ENCODE results near the gene ADA.
"Not testable (repeated sequence)": the region's sequence is repeated elsewhere in the genome, so short reads cannot be mapped to it uniquely, and the experiment has no call there.

Gene ADA

DNA sequence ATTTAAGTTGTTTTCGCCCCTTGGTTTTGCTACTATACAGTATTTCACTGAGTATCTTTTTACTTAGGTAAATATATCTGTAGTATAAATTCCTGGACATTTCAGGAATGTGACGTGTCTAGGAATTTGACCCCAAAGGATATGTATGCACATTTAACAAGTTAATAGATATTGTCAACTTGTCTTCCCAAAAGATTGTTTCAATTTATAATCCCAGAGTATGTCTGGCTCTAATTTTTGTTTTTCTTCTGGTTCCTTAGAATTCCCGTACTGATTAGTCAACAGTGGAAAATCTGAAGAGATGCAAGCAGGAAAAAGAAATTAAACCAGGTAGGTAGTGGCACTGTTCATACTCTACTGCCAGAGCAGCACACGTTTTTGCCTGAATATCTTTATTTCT is 62.0 kb downstream of the ADA start:
- no peak for TF ChIP-seq CTCF (IDR thresholded peaks at IDR 0.05; ENCODE audit: insufficient read depth, low read depth, low read length, missing control alignments)
- H3K4me3 ChIP-seq (ENCODE audit: low read depth, low read length): no peak overlapping the region
- DNase-seq (ENCODE audit: low read depth): no peak

- not testable (repeated sequence) for H3K4me3 ChIP-seq (ENCODE audit: low read depth, low read length); DNase-seq (ENCODE audit: low read depth)
Observed at GRCh38 chr20:44588321-44588720, 63.2 kb downstream of the ADA start.

- DNase-seq (ENCODE audit: low read depth): no peak
- TF ChIP-seq CTCF (IDR thresholded peaks at IDR 0.05; ENCODE audit: insufficient read depth, low read depth, low read length, missing control alignments): no peak
- no peak overlapping the region for H3K4me3 ChIP-seq (ENCODE audit: low read depth, low read length)
Observed at GRCh38 chr20:44587035-44587980, 64.2 kb downstream of the ADA start.

- no peak for TF ChIP-seq CTCF (IDR thresholded peaks at IDR 0.05; ENCODE audit: insufficient read depth, low read depth, low read length, missing control alignments)
- peak; percentile 93 for DNase-seq (ENCODE audit: low read depth)
- H3K4me3 ChIP-seq (ENCODE audit: low read depth, low read length): no peak overlapping the region; the same call in 1 of the 2 replicates
Observed at GRCh38 chr20:44586289-44586911, 65.1 kb downstream of the ADA start.

DNA sequence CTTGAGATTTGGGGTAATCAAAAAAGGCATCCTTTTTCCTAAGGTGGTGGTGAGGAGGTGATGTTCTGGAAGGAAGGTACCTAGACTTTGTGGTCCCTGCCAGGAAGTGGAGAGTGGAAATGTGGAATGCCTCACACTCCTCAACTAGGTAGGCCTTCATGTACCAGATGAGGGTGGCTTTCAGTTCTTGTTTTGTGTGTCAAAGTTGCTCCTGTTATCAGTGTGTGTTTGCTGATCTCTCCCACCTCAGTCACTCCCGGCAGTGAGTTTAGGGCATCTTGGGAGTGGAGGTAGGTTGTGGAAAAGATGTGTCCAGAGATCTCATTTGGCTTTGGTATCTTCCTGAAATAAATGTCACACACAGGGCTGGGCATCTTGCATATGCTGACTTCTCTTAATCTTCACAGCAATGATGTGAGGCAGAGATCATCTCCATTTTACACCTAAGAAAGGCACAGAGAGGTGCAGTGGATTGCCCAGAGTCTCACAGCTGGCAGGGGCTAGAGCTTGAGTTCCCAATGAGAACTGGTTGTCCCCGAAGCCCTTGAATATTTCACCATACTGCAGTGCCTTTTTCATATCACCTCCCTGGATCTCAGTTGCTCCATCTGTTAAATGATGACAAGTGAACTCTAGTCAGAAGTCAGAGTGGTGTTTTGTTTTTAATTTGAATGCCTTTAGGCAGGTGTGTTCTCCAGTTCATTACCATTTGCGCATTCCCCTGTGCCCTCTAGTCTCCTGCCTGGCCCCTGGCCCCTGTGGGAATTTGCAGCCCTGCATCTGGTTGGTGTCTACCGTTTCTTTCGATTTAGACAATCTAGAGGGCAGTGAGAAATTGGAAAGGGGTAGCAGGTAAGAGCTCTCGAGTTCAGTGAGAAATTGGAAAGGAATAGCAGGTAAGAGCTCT is 66.2 kb downstream of the ADA start:
- peak; percentile 73 for DNase-seq (ENCODE audit: low read depth)
- peak overlapping the region; percentile 14 for H3K4me3 ChIP-seq (ENCODE audit: low read depth, low read length)
- no peak for TF ChIP-seq CTCF (IDR thresholded peaks at IDR 0.05; ENCODE audit: insufficient read depth, low read depth, low read length, missing control alignments)

- no peak for TF ChIP-seq CTCF (IDR thresholded peaks at IDR 0.05; ENCODE audit: insufficient read depth, low read depth, low read length, missing control alignments)
- no peak overlapping the region for H3K4me3 ChIP-seq (ENCODE audit: low read depth, low read length)
Observed at GRCh38 chr20:44584162-44584561, 67.3 kb downstream of the ADA start.

DNA sequence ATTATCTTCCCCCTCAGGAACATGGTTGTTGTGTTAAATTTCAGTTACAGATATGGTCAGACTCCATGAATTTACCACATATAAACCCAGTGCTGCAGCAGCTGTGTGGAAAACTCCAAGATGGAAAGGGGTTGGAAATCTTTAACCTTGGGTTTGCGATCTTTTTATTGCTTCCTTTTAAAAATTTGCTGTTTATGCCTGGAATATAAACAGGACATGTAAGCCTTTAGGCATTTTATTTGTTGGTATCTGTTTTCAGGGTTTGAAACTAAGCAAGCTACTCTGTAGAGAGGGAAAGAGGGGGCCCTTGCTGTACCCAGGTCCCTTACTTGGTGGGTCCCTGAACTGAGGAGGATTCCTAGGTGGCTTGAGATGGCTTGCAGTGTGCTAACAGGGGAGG is 68.3 kb downstream of the ADA start:
- no peak for DNase-seq (ENCODE audit: low read depth)
- no peak for TF ChIP-seq CTCF (IDR thresholded peaks at IDR 0.05; ENCODE audit: insufficient read depth, low read depth, low read length, missing control alignments)
- H3K4me3 ChIP-seq (ENCODE audit: low read depth, low read length): peak overlapping the region; percentile 43

More at GRCh38 chr20:44584162-44584561, 67.3 kb downstream of the ADA start:
- DNase-seq (ENCODE audit: low read depth): no peak

Measured in GM12865 (cell line).